GM18511 (cell line): Measurements from ENCODE around the gene LYAR.

Source experiments
- ATAC-seq: cut with Tn5 transposase; IDR thresholded peaks from one replicate; pipeline ENCODE4 v1.9.1; 2021; ENCODE audit warnings: mild to moderate bottlenecking, moderate library complexity; ENCODE audit not compliant: unreplicated experiment

Gene LYAR

DNA sequence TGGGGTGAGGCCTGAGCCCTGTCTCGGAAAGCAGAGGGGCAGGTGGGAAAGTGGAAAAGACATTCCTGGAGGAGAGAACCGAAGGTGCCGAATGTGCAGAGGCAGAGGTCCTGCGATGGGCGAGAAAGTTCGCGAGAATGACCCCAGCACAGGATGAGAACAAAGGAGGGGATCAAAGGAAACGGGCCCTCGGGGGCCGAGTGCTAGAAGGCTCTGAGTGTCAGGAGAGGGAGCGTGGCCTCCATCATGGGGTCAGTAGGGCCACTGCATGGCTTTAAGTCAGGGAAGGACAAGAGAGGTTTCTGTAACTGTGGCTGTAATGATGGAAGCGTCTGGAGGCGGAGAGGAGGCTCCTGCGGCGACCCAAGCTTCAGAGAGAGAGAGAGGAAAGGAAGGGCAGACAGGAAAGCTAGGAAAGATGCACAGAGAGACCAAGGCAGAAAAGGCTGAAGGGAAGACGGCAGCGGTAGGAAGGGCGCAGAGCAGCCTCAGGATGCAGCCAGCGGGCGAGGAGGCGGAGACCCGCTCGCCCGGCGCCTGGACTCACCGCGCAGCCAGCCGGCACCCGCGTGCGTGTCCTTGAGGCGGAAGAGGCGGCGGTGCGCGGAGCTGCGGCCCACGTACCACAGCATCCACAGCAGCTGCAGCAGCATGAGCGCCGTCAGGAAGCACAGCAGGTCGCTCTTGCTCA is 63.9 kb downstream of the LYAR start:
- no peak for ATAC-seq
